Erythroblast (primary cell): ENCODE results near the gene MGAT5.

ENCODE experiments used
- GATA1 ChIP-seq: IDR thresholded peaks from 2 replicates; pipeline ENCODE4 v1.6.1; 2011; ENCODE audit warnings: low read depth, mild to moderate bottlenecking, control low read depth, low read length, moderate library complexity
- POLR2A ChIP-seq: IDR thresholded peaks from 2 replicates; pipeline ENCODE4 v1.6.1; 2011; ENCODE audit warnings: mild to moderate bottlenecking, low read length

DNA sequence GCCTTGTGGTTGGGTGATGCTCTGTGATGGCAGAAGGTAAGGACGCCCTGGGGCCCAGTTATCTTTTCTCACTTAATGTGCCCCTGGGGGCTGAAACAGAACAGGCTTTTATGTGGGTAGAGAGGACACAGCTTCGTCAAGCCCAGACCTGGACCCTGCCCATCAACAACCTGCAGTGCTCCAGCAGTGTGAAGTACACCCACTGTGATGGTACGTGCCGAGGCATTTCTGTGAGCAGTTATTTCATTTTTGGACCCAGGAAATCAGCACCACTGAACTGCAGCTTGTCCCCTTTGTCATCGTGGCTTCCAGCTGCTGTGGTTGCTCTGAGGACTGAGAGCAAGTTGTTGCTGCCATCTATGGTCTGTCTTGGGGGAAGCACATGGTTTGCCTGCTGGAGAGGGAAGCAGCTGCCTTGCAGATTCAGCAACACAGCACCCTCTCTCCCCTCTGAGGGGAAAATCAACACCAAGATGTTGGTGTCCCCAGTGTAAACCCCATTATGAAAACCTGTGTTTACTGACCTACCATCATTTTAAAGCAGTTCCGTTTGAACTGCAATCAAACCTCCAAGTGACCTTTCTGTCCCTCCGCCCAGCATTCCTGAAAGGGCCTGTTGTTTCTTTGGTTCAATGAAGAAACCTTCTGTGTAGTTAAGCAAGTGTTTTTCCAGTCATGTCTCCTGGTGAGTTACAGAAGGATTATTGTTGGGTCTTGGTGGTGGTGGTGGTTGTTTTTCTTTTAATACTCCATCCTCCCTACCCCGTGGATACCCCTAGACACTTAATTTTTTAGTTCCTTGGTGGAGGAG, 158.2 kb downstream of the MGAT5 start:
- TF ChIP-seq POLR2A = no peak
- TF ChIP-seq GATA1 = no peak
